Measurements from ENCODE around the gene ARHGAP26. TPM values are rescaled to one million over a fixed set of nuclear protein-coding genes. Genes with fewer than 3 reads are reported as not detected.
"Not testable (repeated sequence)": the region's sequence is repeated elsewhere in the genome, so short reads cannot be mapped to it uniquely, and the experiment has no call there.

ARHGAP26 gene
- total RNA-seq, 1 donor from 2014 or later: 18.7 TPM

GRCh38 chr5:142998316-142999020 is 228.3 kb downstream of the ARHGAP26 start:
- Mint-ChIP-seq H3K4me1 (ENCODE audit: unreplicated experiment) (peaks cover 16% of the 10 kb centered on the region), H3K27ac (no peak overlapping the region), H3K36me3 (no peaks in the 10 kb centered on the region), H3K27me3 (no peaks in the 10 kb centered on the region), H3K9me3 (peaks cover 6% of the 10 kb centered on the region), H3K4me3 (no peak overlapping the region)
- DNase-seq (ENCODE audit: extremely low spot score, unreplicated experiment): no peak
- TF ChIP-seq CTCF (conservative IDR thresholded peaks at IDR 0.05): no peak

- H3K9me3 Mint-ChIP-seq; DNase-seq (ENCODE audit: extremely low spot score, unreplicated experiment); H3K27ac Mint-ChIP-seq; H3K27me3 Mint-ChIP-seq; H3K36me3 Mint-ChIP-seq; H3K4me3 Mint-ChIP-seq: not testable (repeated sequence)
- peaks cover 18% of the 10 kb centered on the region for H3K4me1 Mint-ChIP-seq (ENCODE audit: unreplicated experiment)
Measured at GRCh38 chr5:143000551-143000950, 230.4 kb downstream of the ARHGAP26 start.

GRCh38 chr5:143001764-143002351 is 231.7 kb downstream of the ARHGAP26 start:
- Mint-ChIP-seq H3K27ac (no peak overlapping the region), H3K36me3 (peaks cover 4% of the 10 kb centered on the region), H3K27me3 (no peaks in the 10 kb centered on the region), H3K4me3 (no peak overlapping the region), H3K9me3 (peaks cover 6% of the 10 kb centered on the region), H3K4me1 (ENCODE audit: unreplicated experiment) (peaks cover 18% of the 10 kb centered on the region)
- no peak for TF ChIP-seq CTCF (conservative IDR thresholded peaks at IDR 0.05)
- no peak for DNase-seq (ENCODE audit: extremely low spot score, unreplicated experiment)

DNA sequence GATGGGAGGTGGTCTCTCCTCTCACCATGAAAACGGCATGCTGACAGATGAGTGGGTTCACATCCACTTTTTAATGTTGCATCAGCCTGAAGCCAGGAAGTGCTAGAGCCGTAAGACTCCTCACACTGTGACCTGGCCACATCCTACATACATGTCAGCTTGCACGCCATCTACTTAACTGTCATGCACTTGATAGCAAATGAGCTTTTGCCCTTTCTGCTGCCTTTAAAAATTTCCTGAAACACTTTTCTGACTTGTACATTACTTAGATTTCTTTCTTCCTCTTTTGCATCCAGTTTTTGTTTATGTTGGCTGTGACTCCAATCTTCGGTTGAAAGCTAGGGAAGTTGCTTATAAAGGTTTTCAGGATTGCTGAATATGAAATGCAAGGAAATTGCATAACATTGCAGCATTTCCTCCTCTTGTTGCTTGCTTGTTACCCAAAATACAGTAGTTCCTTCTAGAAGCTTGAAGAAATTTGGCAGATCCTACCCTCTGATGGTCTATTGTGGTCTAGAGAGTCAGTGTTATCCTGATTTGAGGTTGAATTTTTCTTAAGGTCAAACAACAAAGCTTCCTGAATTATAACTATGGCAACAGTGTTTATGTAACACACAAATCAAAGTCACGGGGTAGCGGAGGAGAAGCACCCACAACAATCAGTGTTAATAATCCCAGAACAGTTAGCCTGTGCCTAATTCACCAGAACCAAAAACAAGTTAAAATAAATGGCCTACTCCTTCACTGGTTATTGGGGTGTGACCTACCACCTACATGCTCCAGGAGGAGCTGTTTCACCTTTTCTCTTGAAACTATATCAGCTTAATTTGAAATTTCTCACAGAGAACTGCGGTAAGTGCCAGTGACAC is 232.5 kb downstream of the ARHGAP26 start:
- H3K36me3 Mint-ChIP-seq: peaks cover 4% of the 10 kb centered on the region
- H3K9me3 Mint-ChIP-seq: peaks cover 6% of the 10 kb centered on the region
- TF ChIP-seq CTCF (conservative IDR thresholded peaks at IDR 0.05): peak; percentile 71
- peaks cover 18% of the 10 kb centered on the region for H3K4me1 Mint-ChIP-seq (ENCODE audit: unreplicated experiment)
- H3K27me3 Mint-ChIP-seq: no peaks in the 10 kb centered on the region
- DNase-seq (ENCODE audit: extremely low spot score, unreplicated experiment): no peak
- no peak overlapping the region for H3K4me3 Mint-ChIP-seq
- no peak overlapping the region for H3K27ac Mint-ChIP-seq

- DNase-seq (ENCODE audit: extremely low spot score, unreplicated experiment): no peak
- peaks cover 18% of the 10 kb centered on the region for H3K4me1 Mint-ChIP-seq (ENCODE audit: unreplicated experiment)
- peaks cover 4% of the 10 kb centered on the region for H3K36me3 Mint-ChIP-seq
- no peak for TF ChIP-seq CTCF (conservative IDR thresholded peaks at IDR 0.05)
- no peaks in the 10 kb centered on the region for H3K27me3 Mint-ChIP-seq
- peaks cover 6% of the 10 kb centered on the region for H3K9me3 Mint-ChIP-seq
- no peak overlapping the region for H3K27ac Mint-ChIP-seq
- no peak overlapping the region for H3K4me3 Mint-ChIP-seq
Measured at GRCh38 chr5:143003328-143003636, 233.1 kb downstream of the ARHGAP26 start.

Data from type B pancreatic cell (in vitro differentiated cells).